ENCODE results near the gene RFNG. TPM values are rescaled to one million over a fixed set of nuclear protein-coding genes. Genes with fewer than 3 reads are reported as not detected.

Gene RFNG
- total RNA-seq = 21.5 and 35.2 TPM in 2 replicates

GRCh38 chr17:82051776-82052637 lies at the start of gene RFNG, which contains the start of gene GPS1:
TSS of gene RFNG (minus strand) at chr17:82051811. CDS start at chr17:82051766, 45 bp downstream.
TSS of gene GPS1 (plus strand) at chr17:82051898. CDS start at chr17:82051932, 34 bp downstream.

GRCh38 chr17:82098169-82098938 lies 46.7 kb upstream of the RFNG start, which contains the start of gene FASN:
TSS of gene FASN (minus strand) at chr17:82098236. CDS start at chr17:82096445, 1,791 bp downstream.

GRCh38 chr17:82065638-82066303 lies 14.2 kb upstream of the RFNG start, which contains the start of gene DUS1L:
TSS of gene DUS1L (minus strand) at chr17:82065804. CDS start at chr17:82065059, 745 bp downstream.

GRCh38 chr17:82037092-82037888 lies 14.3 kb downstream of the RFNG start, which contains the start of gene DCXR:
TSS of gene DCXR (minus strand) at chr17:82037697. CDS start at chr17:82037682, 15 bp downstream.

GRCh38 chr17:82031303-82031884 lies 20.2 kb downstream of the RFNG start, which contains the start of gene RAC3:
TSS of gene RAC3 (plus strand) at chr17:82031678. CDS start at chr17:82031762, 84 bp downstream.

GRCh38 chr17:82022981-82023446 lies 28.6 kb downstream of the RFNG start, which contains the start of gene LRRC45:
TSS of gene LRRC45 (plus strand) at chr17:82023305. CDS start at chr17:82023644, 339 bp downstream.

GRCh38 chr17:82022310-82022980 lies 29.2 kb downstream of the RFNG start, which contains the start of gene CENPX:
TSS of gene CENPX (minus strand) at chr17:82022878. CDS start at chr17:82022861, 17 bp downstream.

Other genes with a start within 250 kb of the RFNG start
- gene GCGR, start 247.7 kb downstream of the RFNG start, total RNA-seq = not detected in 2 replicates
- 91.6 and 113 TPM in 2 replicates for gene MCRIP1, start 218.5 kb downstream of the RFNG start, total RNA-seq
- gene PPP1R27, start 216.8 kb downstream of the RFNG start, total RNA-seq = 0.19 and 0.28 TPM in 2 replicates
- gene P4HB, start 191.3 kb downstream of the RFNG start, total RNA-seq = 1,109 and 1,495 TPM in 2 replicates
- 132 and 223 TPM in 2 replicates for gene ARHGDIA, start 180.5 kb downstream of the RFNG start, total RNA-seq
- 60.0 and 264 TPM in 2 replicates for gene ALYREF, start 160.2 kb downstream of the RFNG start, total RNA-seq
- gene ANAPC11, start 160.1 kb downstream of the RFNG start, total RNA-seq = 110 and 239 TPM in 2 replicates
- 0.58 and 0.85 TPM in 2 replicates for gene NPB, start 149.6 kb downstream of the RFNG start, total RNA-seq
- 27.6 and 43.3 TPM in 2 replicates for gene PCYT2, start 140.4 kb downstream of the RFNG start, total RNA-seq
- gene SIRT7, start 133.6 kb downstream of the RFNG start, total RNA-seq = 11.3 and 23.8 TPM in 2 replicates
- 14.4 TPM in 2 replicates for gene MAFG, start 124.1 kb downstream of the RFNG start, total RNA-seq
- gene PYCR1, start 114.5 kb downstream of the RFNG start, total RNA-seq = 107 and 123 TPM in 2 replicates
- not detected in 2 replicates for gene MYADML2, start 104.6 kb downstream of the RFNG start, total RNA-seq
- gene NOTUM, start 90.6 kb downstream of the RFNG start, total RNA-seq = not detected in 2 replicates
- gene ASPSCR1, start 74.2 kb downstream of the RFNG start, total RNA-seq = 19.6 and 23.7 TPM in 2 replicates
- 13.8 and 53.7 TPM in 2 replicates for gene CENPX, start 28.9 kb downstream of the RFNG start, total RNA-seq
- 9.0 and 19.2 TPM in 2 replicates for gene LRRC45, start 28.5 kb downstream of the RFNG start, total RNA-seq
- 4.4 and 6.5 TPM in 2 replicates for gene RAC3, start 20.1 kb downstream of the RFNG start, total RNA-seq
- 51.0 and 75.3 TPM in 2 replicates for gene DCXR, start 14.1 kb downstream of the RFNG start, total RNA-seq
- gene GPS1, start 87 bp upstream of the RFNG start, total RNA-seq = 69.9 and 119 TPM in 2 replicates
- gene DUS1L, start 14.0 kb upstream of the RFNG start, total RNA-seq = 42.8 and 60.0 TPM in 2 replicates
- gene FASN, start 46.4 kb upstream of the RFNG start, total RNA-seq = 27.3 and 63.5 TPM in 2 replicates
- gene CCDC57, start 161.0 kb upstream of the RFNG start, total RNA-seq = 10.2 and 11.6 TPM in 2 replicates
- 203 and 289 TPM in 2 replicates for gene SLC16A3, start 177.2 kb upstream of the RFNG start, total RNA-seq
- gene CSNK1D, start 221.9 kb upstream of the RFNG start, total RNA-seq = 36.6 and 55.4 TPM in 2 replicates